Measurements from ENCODE around the gene ADAM23. TPM values are rescaled to one million over a fixed set of nuclear protein-coding genes. Genes with fewer than 3 reads are reported as not detected.

The ADAM23 gene
- total and polyA plus RNA-seq, 2 of the 13 experiments (the other 11 are each of a cell fraction or from before 2014, with no cell fraction given): 0.04 TPM; not detected in 1

DNA sequence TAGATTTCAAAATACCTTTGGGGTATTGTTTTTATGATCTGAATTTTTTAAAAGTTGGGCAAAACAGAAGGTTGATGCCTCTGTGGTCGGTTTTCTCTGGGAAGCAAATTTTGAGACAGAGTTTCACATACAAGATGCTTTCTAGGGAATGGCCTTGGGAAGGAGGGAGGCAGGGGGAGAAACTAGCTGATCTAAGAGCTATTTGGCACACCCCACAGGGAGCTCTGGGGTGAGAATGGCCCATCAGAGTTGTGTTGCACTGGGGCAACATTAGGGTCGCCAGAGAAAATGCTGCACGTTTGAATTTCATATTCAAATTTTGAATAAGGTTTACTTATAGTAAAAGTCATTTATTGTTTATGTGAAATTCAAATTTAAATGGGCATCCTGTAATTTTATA is 11.9 kb upstream of the ADAM23 start:
- Histone ChIP-seq H3K4me3 (replicated peaks in 1 of 3; ENCODE audit: insufficient read depth in 1 of 3, low read depth in 2 of 3, low read length in 3 of 3) (no peak overlapping the region), H3K4me2 (ENCODE audit: low read depth, low read length) (no peak overlapping the region), H2AFZ (ENCODE audit: low read length) (no peak overlapping the region), H4K20me1 (ENCODE audit: insufficient read depth, low read length) (no peaks in the 10 kb centered on the region), H3K27ac (ENCODE audit: extremely low read length, insufficient read depth, low read length) (no peak overlapping the region), H3K4me1 (ENCODE audit: insufficient read depth, low read length) (peaks cover 13% of the 10 kb centered on the region), H3K27me3 (ENCODE audit: control insufficient read depth in 1 of 2, insufficient read depth in 2 of 2, low read length in 2 of 2) (no peaks in the 10 kb centered on the region; a peak in 1 of 5 replicates), H3K9me3 (ENCODE audit: low read length) (no peaks in the 10 kb centered on the region), H3K79me2 (ENCODE audit: insufficient read depth, low read length) (no peaks in the 10 kb centered on the region), H3K36me3 (replicated peaks in 1 of 2; ENCODE audit: control insufficient read depth in 1 of 2, insufficient read depth in 2 of 2, low read length in 2 of 2) (no peaks in the 10 kb centered on the region), H3K9ac (ENCODE audit: insufficient read depth, low read depth, low read length) (no peak overlapping the region)
- ChIA-PET POLR2A (no interaction called here), CTCF (ENCODE audit: low intra/inter-chr PET ratio, low total read pairs) (no interaction called here)
- BruUV-seq (replicated peaks): no TSS peak
- ATAC-seq: no peak
- 2% methylated on average over 3 of the region's 3 CpGs for WGBS (ENCODE audit: low lambda C conversion rate)
- no peak for FAIRE-seq
- intact Hi-C loops (cut with micrococcal nuclease; ENCODE audit: unreplicated experiment) (no loop called here), in situ Hi-C loops (cut with HindIII; ENCODE audit: extremely low pct_ligation_motif_present, low pct_unique_long_range_greater_than_20kb) (no loop called here)
- TF ChIP-seq ZNF282 (IDR thresholded peaks at IDR 0.05; ENCODE audit: partially characterized antibody) (no peak), CEBPG (CRISPR knock-in tag; IDR thresholded peaks at IDR 0.05) (no peak), ZNF34 (CRISPR knock-in tag; IDR thresholded peaks at IDR 0.05; ENCODE audit: borderline replicate concordance) (no peak), MED1 (CRISPR knock-in tag; IDR thresholded peaks at IDR 0.05) (no peak), MAF1 (CRISPR knock-in tag; IDR thresholded peaks at IDR 0.05; ENCODE audit: borderline replicate concordance) (no peak), REXO4 (CRISPR knock-in tag; IDR thresholded peaks at IDR 0.05; ENCODE audit: borderline replicate concordance) (no peak), GFI1 (CRISPR knock-in tag; IDR thresholded peaks at IDR 0.05; ENCODE audit: borderline replicate concordance) (no peak), RBAK (CRISPR knock-in tag; IDR thresholded peaks at IDR 0.05) (no peak)
- TF ChIP-seq, protein P1, sequence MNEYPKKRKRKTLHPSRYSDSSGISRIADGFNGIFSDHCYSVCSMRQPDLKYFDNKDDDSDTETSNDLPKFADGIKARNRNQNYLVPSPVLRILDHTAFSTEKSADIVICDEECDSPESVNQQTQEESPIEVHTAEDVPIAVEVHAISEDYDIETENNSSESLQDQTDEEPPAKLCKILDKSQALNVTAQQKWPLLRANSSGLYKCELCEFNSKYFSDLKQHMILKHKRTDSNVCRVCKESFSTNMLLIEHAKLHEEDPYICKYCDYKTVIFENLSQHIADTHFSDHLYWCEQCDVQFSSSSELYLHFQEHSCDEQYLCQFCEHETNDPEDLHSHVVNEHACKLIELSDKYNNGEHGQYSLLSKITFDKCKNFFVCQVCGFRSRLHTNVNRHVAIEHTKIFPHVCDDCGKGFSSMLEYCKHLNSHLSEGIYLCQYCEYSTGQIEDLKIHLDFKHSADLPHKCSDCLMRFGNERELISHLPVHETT (CRISPR knock-in tag; conservative IDR thresholded peaks at IDR 0.05): no peak
- TF ChIP-seq, protein P2, sequence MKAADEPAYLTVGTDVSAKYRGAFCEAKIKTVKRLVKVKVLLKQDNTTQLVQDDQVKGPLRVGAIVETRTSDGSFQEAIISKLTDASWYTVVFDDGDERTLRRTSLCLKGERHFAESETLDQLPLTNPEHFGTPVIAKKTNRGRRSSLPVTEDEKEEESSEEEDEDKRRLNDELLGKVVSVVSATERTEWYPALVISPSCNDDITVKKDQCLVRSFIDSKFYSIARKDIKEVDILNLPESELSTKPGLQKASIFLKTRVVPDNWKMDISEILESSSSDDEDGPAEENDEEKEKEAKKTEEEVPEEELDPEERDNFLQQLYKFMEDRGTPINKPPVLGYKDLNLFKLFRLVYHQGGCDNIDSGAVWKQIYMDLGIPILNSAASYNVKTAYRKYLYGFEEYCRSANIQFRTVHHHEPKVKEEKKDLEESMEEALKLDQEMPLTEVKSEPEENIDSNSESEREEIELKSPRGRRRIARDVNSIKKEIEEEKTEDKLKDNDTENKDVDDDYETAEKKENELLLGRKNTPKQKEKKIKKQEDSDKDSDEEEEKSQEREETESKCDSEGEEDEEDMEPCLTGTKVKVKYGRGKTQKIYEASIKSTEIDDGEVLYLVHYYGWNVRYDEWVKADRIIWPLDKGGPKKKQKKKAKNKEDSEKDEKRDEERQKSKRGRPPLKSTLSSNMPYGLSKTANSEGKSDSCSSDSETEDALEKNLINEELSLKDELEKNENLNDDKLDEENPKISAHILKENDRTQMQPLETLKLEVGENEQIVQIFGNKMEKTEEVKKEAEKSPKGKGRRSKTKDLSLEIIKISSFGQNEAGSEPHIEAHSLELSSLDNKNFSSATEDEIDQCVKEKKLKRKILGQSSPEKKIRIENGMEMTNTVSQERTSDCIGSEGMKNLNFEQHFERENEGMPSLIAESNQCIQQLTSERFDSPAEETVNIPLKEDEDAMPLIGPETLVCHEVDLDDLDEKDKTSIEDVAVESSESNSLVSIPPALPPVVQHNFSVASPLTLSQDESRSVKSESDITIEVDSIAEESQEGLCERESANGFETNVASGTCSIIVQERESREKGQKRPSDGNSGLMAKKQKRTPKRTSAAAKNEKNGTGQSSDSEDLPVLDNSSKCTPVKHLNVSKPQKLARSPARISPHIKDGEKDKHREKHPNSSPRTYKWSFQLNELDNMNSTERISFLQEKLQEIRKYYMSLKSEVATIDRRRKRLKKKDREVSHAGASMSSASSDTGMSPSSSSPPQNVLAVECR (CRISPR knock-in tag; IDR thresholded peaks at IDR 0.05; ENCODE audit: borderline replicate concordance): no peak
- no peak for DNase-seq (ENCODE audit: low spot score)

Data from HepG2 (cell line).